ENCODE data around the gene PLA2G12B. TPM values are rescaled to one million over a fixed set of nuclear protein-coding genes. Genes with fewer than 3 reads are reported as not detected.
A peak's percentile ranks its signal among the peaks of the same experiment; 100 is the strongest.

Gene PLA2G12B
- total RNA-seq, 1 donor from 2014 or later, result not detected

- H3K4me3 ChIP-seq, result no peak overlapping the region
- H3K9me3 ChIP-seq, result no peaks in the 10 kb centered on the region
- TF ChIP-seq CTCF (IDR thresholded peaks at IDR 0.05), result no peak
- no peak for TF ChIP-seq POLR2AphosphoS5 (IDR thresholded peaks at IDR 0.05; ENCODE audit: insufficient read depth in 1 of 2, low read depth in 1 of 2)
- no peak for TF ChIP-seq POLR2A (IDR thresholded peaks at IDR 0.05)
- no peak for DNase-seq (ENCODE audit: extremely low spot score in 2 of 2)
- intact Hi-C loops (cut with DNase I), result no loop called here
- H3K4me1 ChIP-seq, result no peaks in the 10 kb centered on the region
- H3K36me3 ChIP-seq, result no peaks in the 10 kb centered on the region
- H3K27me3 ChIP-seq, result no peaks in the 10 kb centered on the region
- no peak overlapping the region for H3K27ac ChIP-seq
Measured at GRCh38 chr10:72898616-72899015, 56.0 kb downstream of the PLA2G12B start.

- no peak for DNase-seq (ENCODE audit: extremely low spot score in 2 of 2)
- Histone ChIP-seq H3K9me3 (no peaks in the 10 kb centered on the region), H3K4me1 (no peaks in the 10 kb centered on the region), H3K36me3 (no peaks in the 10 kb centered on the region), H3K4me3 (no peak overlapping the region), H3K27me3 (no peaks in the 10 kb centered on the region), H3K27ac (no peak overlapping the region)
- intact Hi-C loops (cut with DNase I), result no loop called here
- TF ChIP-seq POLR2A (IDR thresholded peaks at IDR 0.05) (no peak), CTCF (IDR thresholded peaks at IDR 0.05) (no peak), POLR2AphosphoS5 (IDR thresholded peaks at IDR 0.05; ENCODE audit: insufficient read depth in 1 of 2, low read depth in 1 of 2) (no peak)
Measured at GRCh38 chr10:72895236-72895850, 59.3 kb downstream of the PLA2G12B start.

GRCh38 chr10:72893136-72893798, 61.3 kb downstream of the PLA2G12B start, which contains the start of gene OIT3:
Gene OIT3 (plus strand): TSS chr10:72893739. CDS start chr10:72893799, 60 bp downstream.
- no peak within 1 kb of the TSS for H3K27ac ChIP-seq
- H3K27me3 ChIP-seq, result no peaks in the 10 kb centered on the region
- H3K4me3 ChIP-seq, result no peak within 1 kb of the TSS
- DNase-seq (ENCODE audit: extremely low spot score in 2 of 2), result no peak
- no peaks in the 10 kb centered on the region for H3K9me3 ChIP-seq
- H3K4me1 ChIP-seq, result no peaks in the 10 kb centered on the region
- H3K36me3 ChIP-seq, result no peaks in the 10 kb centered on the region
- intact Hi-C loops (cut with DNase I), result no loop called here
- TF ChIP-seq POLR2A (IDR thresholded peaks at IDR 0.05) (no peak), POLR2AphosphoS5 (IDR thresholded peaks at IDR 0.05; ENCODE audit: insufficient read depth in 1 of 2, low read depth in 1 of 2) (no peak), CTCF (IDR thresholded peaks at IDR 0.05) (no peak)

GRCh38 chr10:72890086-72890485, 64.5 kb downstream of the PLA2G12B start:
- no peak overlapping the region for H3K27ac ChIP-seq
- TF ChIP-seq POLR2A (IDR thresholded peaks at IDR 0.05) (no peak), POLR2AphosphoS5 (IDR thresholded peaks at IDR 0.05; ENCODE audit: insufficient read depth in 1 of 2, low read depth in 1 of 2) (no peak)
- H3K36me3 ChIP-seq, result peaks cover 0 to 4% of the 10 kb centered on the region in 2 donors
- no peak overlapping the region for H3K4me3 ChIP-seq
- intact Hi-C loops (cut with DNase I), result no loop called here
- no peaks in the 10 kb centered on the region for H3K27me3 ChIP-seq
- H3K4me1 ChIP-seq, result no peaks in the 10 kb centered on the region
- no peak for DNase-seq (ENCODE audit: extremely low spot score in 2 of 2)
- H3K9me3 ChIP-seq, result no peaks in the 10 kb centered on the region

GRCh38 chr10:72889391-72889831, 65.2 kb downstream of the PLA2G12B start:
- peak in 1 of 2 donors; percentile 83 for TF ChIP-seq POLR2AphosphoS5 (IDR thresholded peaks at IDR 0.05; ENCODE audit: insufficient read depth in 1 of 2, low read depth in 1 of 2)
- TF ChIP-seq POLR2A (IDR thresholded peaks at IDR 0.05), result no peak
- TF ChIP-seq CTCF (IDR thresholded peaks at IDR 0.05), result no peak
- no peaks in the 10 kb centered on the region for H3K27me3 ChIP-seq
- no peak overlapping the region for H3K4me3 ChIP-seq
- intact Hi-C loops (cut with DNase I), result no loop called here
- no peaks in the 10 kb centered on the region for H3K4me1 ChIP-seq
- H3K36me3 ChIP-seq, result peaks cover 0 to 4% of the 10 kb centered on the region in 2 donors
- H3K27ac ChIP-seq, result no peak overlapping the region
- no peak for DNase-seq (ENCODE audit: extremely low spot score in 2 of 2)
- H3K9me3 ChIP-seq, result no peaks in the 10 kb centered on the region
